GM12892 (cell line): Measurements from ENCODE around the gene CCDC134.

Source experiments
- POLR2A ChIP-seq: IDR thresholded peaks from 2 replicates; pipeline ENCODE4 v1.6.1; 2011; ENCODE audit warnings: low read depth, low read length, control low read depth
- POLR2AphosphoS5 ChIP-seq: IDR thresholded peaks from 2 replicates; pipeline ENCODE4 v1.6.1; 2011; ENCODE audit warnings: low read depth, low read length, control low read depth
- TAF1 ChIP-seq: IDR thresholded peaks from 2 replicates; pipeline ENCODE4 v1.6.1; 2011; ENCODE audit warnings: low read depth, mild to moderate bottlenecking, control low read depth, low read length, borderline replicate concordance

DNA sequence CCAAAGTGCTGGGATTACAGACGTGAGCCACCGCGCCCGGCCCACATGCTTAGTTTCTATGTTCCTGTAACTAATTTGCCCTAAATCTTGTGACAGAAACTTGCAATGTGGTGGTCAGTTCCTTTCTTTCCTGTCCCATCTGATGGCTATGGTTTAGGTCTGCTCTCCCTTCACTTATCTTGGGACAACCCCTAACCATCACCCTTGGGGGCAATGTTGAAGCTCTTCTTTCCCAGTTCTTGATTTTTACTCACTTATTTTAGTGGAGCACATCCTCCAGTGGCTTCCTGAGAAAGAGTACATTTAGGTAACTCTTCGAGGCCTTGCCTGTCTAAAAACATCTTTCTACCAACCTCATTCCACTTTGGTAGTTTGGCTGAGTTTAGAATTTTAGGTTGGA, 39.7 kb downstream of the CCDC134 start:
- TF ChIP-seq POLR2A (no peak), POLR2AphosphoS5 (no peak), TAF1 (no peak)
